Left forelimb (tissue), 1 donor: ENCODE data around the gene SLC39A10.
"Not testable (repeated sequence)": the region's sequence is repeated elsewhere in the genome, so short reads cannot be mapped to it uniquely, and the experiment has no call there.

Experiments used
- DNase-seq: peaks from one replicate; pipeline ENCODE4 v3.0.0-alpha.2; 2018; ENCODE audit warnings: low spot score

SLC39A10 gene

DNA sequence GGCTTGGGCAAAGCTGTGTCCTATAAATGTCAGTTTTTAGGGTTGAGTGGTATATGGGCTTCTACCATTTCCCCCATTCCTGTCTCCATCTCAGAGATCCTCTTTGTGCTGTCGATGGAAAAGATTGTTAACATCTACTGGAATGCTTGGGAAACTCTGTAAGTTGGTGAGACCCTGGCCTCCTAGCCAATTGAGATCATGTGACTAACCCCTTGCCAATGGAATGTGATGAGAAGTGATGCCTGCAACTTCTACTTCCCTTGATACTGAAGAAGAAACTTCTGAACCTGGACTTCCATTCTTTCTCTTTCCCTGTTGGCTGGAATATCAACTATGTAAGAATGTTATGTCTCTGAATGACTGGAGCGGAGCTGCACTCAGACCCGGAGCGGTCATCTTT, 14.5 kb downstream of the SLC39A10 start:
- no peak for DNase-seq

DNA sequence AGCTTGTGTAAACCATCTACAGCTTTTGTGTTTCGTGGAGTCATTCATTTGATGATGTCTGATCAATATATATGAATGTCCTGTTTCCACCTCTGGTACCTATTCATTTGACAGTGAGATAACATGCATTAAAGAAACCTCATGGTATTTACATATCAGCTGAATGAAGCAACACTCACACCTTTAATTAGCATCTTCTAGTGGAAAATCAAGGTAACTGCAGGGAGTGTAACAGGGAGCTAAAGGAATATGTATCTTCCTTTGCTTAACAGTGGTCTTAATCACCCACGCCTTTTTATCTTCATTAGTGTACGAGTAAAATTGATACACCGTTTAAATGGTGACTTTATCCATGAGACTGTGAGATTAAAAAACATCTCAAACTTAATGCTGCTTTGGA, 15.6 kb downstream of the SLC39A10 start:
- no peak for DNase-seq

DNA sequence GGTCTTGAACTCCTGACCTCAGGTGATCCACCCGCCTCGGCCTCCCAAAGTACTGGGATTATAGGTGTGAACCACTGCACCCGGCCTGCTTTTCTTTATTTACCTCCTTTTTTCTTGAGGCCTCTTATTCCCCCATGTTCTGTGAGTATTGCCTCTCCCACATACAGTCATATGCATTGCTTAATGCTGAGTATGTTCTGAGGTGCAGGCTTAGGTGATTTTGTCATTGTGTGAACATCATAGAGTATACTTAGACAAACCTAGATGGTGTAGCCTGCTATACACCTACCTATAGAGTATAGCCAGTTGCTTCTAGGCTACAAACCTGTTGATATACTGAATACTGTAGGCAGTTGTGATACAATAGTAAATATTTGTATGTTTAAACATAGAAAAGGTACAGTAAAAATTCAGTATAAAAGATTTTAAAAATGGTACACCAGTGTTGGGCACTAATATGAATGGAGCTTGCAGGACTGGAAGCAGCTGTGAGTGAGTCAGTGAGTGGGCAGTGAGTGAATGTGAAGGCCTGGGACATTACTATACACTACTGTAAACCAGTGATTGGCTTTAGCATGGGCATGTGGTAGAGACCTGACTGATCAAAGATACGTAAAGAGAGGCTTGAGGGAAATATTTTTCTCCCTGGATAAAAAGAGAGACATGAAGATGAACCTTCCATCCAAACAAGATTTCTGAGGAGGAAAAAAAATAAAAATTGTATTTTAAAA, 17.6 kb downstream of the SLC39A10 start:
- DNase-seq: no peak

DNA sequence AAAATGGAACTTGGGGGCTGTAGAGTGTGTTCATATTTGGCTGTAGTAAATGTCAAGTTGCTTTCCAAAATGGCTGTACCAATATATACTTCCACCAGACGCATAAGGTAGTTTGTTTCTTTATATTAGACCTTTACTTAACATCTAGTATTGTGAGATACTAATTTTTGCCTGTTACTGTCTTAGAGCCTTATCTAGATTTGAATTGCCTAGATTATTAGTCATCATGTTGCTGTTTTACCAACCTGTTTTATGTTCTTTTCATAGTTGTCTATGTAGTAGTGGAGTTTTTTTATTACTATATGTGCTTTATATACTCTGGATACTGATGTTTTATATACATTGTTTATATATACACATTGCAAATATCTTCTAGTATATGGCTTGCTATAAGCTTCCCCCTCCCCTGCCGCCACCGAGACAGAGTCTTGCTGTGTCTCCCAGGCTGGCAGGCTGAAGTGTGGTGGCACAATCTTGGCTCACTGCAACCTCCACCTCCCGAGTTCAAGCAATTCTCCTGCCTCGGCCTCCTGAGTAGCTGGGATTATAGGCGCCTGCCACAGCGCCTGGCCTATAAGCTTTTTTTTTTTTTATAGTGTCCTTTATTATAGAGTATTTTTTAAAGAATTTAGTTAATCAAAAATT, 18.9 kb downstream of the SLC39A10 start:
- no peak for DNase-seq

DNA sequence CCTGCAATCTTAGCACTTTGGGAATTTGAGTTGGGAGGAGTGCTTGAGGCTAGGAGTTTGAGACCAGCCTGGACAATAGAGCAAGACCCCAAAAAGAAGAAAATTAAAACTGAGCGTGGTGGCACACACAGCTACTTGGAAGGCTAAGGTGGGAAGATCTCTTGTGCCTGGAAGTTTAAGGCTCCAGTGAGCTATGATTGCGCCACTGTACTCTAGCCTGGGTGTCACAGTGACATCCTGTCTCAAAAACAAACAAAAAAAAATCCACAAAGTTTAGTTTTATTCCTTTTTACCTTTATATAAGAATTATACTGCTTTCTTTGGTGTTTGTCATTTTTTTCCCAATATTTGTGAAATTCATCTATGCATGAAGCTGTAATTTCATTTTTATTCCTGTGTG, 20.3 kb downstream of the SLC39A10 start:
- DNase-seq: no peak

DNA sequence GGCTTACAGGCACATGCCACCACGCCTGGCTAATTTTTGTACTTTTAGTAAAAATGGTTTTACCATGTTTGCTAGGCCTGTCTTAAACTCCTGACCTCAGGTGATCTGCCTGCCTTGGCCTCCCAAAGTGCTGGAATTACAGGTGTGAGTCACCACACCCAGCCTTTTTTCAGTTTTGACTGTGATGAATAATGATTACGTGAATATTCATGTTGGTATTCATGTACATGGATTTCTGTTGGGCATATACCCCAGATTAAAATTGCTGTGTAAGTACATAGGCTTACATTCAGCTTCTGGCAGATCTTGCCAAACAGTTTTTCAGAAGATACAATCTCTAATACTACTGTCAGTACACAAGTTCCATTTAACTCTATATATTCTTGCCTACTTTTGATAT, 20.9 kb downstream of the SLC39A10 start:
- no peak for DNase-seq

DNA sequence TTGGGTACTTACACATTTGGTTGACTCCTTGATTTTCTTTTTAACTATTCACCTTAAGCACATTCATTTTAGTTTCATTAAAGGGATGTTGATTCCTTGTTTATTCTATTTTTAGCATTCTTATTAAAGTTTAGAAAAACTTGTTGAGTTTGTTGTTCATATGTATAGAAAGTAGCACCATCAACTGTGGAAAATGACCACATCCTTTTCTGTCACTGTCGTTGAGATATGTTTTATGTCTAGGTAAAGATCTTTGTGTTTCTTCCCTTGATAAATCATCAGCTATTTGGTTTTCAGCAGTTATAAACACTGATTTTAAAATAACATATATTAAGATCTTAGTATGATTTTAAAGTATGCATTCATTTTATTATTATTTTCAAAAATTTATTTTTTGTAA, 25.1 kb downstream of the SLC39A10 start:
- no peak for DNase-seq

DNA sequence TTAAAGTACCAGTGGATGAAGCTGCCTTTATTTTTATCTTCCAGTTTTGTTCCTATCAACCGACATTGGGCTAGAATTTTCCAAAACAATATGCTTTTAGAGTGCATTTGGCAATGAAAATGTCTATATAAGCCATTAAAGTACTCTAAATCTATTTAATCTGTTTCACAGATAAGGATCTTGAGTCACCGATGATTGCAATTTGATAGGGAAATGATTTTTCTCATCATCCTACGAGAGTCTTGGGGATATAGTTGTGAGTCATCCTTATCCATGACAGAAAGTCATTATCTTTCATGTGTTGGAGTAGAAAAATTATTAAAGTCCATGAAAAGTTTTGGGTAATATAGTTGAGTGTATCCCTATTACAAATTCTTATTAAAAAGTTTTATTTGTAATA, 26.1 kb downstream of the SLC39A10 start:
- DNase-seq: no peak

DNA sequence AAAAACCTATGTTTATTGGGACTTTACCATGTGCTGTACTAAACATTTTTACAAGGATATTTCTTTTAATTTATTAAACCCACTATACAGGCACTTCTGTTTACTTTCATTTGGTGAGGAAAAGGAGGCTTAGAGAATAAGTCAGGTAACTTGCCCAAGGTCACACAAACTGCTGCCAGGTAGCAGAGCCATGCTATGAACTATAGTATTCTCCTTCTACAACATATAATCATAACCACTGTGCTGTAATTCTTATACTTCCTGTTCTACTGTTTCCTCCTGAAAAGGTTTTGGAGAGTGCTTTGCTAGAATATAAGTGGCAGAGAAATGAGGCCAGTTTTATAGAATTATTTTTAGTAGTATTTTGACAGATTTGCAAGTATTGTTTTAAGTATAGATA, 29.5 kb downstream of the SLC39A10 start:
- DNase-seq: no peak

DNA sequence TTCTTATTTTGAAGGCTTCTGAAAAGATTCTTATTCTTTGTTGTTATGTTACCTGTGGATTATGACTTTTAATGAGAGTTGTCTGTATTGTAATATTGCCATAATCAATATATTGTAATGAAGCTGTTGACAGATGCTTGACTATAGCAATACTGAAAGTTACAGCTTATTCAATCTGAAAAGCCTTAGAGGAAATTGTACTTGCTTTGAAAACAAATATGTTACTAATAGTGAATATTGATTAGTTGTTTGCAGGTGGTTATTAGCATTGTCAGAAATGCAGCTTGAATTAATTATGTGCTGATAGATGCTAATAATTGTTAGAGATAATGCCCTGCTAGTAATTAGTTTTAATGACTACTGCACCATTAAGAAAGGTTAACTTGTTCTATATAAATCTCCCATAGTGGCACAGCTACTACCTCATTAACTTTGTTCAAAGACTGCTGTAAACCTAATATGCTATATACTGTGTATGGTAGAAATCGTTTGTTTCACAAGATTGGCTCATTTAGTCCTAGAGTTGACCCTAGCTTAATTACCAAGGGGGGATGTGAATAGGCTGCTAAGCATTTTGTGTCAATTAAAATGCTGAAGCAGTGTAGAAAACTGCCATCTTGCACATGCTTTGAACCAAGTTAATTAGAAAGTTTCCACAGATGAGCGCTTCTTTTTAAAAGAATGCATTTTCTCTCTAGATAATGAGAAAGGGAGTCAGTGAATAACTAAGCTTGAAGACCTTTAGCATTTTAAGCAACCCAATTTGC, 30.5 kb downstream of the SLC39A10 start:
- no peak for DNase-seq

DNA sequence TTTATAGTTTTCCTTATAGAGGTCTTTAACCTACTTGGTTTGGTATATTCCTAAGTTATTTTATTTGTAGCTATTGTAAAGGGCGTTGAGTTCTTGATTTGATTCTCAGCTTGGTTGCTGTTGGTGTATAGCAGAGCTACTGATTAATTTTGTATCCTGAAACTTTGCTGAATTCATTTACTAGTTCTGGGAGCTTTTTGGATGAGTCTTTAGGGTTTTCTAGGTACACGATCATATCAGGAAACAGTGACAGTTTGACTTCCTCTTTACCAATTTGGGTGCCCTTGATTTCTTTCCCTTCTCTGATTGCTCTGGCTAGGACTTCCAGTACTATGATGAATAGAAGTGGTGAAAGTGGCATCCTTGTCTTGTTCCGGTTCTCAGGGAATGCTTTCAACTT, 35.5 kb downstream of the SLC39A10 start:
- DNase-seq: not testable (repeated sequence)

DNA sequence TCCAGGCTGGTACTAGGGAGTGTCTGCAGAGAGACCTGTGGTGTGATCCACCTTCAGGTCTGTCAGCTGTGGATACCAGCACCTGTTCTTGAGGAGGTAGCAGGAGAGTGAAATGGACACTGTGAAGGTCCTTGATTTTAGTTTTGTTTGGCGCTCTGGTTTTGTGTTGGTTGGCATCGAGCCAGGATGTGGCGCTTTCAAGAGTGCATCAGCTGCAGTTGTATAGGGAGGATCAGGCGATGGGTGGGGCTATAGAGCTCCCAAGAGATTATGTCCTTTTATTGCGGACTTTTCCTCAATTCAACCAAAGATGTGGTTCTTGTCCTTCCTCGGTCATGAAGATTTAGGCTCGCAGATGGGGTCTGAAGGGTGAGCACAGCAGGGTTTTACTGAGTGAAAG, 37.5 kb downstream of the SLC39A10 start:
- DNase-seq: no peak

DNA sequence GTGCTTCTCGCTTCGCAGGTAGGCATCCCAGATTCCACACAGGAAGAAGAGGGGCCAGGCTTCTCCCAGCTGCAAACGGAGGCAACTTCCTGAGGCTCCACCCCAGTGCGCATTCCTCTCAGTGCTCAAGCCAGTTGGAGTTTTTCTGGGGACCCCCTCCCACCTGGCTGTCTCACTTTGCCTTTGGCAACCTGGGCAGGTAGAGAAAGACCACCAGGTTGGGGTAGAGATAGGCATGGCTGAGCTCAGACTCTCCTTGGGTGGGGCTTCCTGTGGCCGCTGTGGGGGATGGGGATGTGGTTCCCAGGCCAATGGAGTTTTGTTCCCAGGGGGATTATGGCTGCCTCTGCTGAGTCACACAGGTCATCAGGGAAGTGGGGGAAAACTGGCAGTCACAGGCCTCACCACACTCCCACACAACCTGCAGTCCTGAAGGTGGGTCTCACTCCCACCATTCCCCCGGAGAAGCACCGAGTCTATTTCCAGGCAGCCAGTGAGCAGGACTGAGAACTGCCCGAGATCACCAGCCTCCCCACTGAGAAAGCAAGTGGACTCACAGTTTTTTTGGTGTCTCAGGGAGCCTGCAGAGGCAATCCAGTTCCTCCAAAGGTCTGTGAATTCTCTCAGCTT, 38.1 kb downstream of the SLC39A10 start:
- DNase-seq: no peak

DNA sequence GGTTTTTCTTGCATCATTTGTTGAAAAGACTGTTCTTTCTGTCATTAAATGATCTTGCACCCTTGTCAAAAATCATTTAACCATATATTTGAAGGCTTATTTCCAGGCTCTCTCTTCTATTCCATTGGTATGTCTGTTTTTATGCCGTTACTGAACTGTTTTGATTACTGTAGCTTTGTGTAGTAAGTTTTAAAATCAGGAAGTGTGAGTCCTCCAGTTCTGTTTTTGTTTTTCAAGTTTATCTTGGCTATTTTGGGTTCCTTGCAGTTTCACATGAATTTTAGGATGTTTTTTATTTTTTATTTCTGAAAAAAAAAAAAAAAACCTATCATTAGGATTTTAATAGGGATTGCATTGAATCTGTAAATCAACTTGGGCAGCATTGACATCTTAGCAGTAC, 39.0 kb downstream of the SLC39A10 start:
- no peak for DNase-seq

DNA sequence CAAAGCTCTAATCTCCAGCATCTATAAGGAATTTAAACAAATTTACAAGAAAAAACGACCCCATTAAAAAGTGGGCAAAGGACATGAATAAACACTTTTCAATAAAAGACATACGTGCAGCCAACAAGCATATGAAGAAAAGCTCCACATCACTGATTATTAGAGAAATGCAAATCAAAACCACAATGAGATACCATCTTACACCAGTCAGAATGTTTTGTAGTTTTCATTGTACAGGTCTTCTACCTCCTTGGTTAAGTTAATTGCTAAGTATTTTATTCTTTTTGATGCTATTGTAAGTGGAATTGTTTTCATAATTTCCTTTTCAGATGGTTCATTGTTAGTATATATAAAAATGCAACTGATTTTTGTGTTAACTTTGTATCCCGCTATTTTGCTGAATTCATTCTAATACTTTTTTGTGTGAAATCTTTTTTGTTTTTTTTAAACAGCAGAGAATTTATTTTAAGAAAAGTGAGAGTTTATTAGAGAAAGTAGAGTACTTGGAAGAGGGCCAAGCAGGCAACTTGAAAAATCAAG, 40.7 kb downstream of the SLC39A10 start:
- DNase-seq: no peak

DNA sequence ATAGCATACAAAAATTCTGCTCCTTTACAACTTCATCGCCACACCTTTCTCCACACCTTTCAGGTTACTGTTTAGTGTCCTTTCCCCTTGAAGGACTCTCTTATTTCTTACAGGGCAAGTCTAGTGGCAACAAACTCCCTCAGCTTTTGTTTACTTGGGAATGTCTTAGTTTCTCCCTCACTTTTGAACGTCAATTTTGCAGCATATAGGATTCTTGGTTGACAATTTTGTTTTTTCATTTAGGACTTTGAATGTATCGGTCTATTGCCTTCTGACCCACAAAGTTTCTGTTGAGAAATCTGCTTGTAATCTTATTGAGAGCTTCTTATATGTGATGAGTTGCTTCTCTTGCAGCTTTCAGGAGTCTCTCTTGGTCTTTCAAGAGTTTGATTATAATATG, 43.5 kb downstream of the SLC39A10 start:
- DNase-seq: no peak

DNA sequence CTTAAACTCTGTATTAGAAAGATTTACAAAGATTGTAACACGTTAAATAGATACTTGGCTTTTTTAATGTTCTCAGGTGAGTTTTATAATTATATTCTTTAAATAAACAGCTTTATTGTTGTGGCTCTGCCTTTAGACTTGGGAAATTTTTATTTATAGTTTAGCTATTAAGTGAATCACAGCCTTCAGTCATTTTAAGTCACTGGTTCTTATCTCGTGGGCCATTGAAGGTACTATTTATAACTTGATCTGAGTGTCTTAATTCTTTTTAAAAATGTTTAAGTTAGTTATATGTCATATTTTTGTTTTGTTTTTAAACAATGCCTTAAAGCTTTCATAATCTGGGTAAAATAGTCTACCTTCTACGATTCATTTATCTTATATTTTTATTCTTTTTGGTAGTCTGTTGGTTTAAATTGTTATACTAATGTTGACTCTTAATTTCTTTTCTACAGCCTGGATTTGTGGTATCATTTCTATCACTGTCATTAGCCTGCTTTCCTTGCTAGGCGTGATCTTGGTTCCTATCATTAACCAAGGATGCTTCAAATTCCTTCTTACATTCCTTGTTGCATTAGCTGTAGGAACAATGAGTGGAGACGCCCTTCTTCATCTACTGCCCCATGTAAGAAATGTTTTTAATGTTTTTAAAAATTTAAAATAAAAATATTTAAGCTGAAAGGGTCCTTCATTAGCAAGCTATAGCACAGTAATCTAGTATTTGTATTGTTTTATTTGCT, 49.3 kb downstream of the SLC39A10 start:
- no peak for DNase-seq

DNA sequence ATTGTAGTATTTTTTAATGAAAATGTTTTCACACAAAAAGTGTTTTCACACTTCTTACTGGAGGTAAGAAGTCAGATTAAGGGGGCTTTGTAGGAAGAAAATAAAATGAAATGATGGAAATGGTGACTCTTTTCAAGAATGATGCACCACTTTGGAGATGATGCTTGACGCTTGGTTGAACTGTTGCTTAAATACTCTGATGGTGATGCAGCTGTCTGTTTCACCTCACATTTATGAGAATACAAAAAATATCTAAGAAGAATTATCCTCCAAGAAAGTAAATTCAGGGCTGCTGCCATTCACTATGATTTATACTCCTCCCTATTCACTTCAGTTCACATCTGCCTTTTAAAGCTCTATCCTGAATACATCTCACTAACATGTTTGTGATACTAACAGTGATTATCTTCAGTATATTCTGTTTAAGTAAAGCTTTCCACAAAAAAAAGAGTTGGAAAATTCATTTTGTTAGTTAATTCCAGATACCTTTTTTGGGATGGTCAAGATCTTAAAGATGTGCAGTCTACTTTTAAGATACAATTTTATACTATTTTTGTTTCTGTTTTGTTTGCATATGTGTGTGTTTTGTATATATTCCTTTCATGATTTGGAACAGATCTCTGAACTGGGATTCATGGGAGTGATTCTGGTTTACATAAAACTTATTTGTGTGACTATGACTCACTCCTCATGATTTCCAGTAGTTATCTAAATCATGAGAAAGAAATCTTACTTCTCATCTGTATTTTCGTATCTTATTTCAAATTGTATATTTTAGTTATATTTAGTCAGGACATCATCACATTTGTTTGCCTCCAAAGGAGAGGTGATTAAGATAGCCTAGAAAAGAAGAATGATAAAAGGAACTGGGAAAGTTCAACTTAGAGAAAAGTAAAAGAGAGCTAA, 53.1 kb downstream of the SLC39A10 start:
- DNase-seq: no peak

DNA sequence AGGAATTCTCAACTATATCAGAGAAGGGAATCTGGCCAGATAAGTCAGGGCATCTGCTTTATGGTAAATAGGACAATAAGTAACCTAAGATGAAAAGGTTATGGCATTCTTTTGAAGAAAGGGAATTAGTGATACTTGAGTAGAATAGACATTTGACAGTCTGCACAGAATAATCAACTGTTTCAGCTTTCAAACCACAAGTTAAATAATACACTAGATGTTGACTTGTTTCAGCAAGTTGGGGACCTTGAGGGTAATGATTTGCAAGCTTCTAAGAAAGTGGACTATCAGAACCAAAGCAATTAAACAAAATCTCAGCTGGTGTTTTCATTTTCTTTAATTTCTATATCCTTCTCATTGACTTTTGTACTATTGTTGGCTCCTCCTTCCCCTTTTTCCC, 54.5 kb downstream of the SLC39A10 start:
- no peak for DNase-seq

DNA sequence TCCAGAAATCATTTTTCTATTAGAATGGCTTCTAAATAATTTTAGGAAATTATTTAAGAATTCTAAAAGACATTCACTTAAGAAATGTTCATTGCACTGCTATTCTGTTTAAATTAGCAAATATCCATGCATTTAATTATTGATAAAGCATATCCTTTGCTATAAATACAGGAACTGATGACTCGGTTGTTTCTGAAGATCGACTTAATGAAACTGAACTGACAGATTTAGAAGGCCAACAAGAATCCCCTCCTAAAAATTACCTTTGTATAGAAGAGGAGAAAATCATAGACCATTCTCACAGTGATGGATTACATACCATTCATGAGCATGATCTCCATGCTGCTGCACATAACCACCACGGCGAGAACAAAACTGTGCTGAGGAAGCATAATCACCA, 59.4 kb downstream of the SLC39A10 start:
- no peak for DNase-seq

DNA sequence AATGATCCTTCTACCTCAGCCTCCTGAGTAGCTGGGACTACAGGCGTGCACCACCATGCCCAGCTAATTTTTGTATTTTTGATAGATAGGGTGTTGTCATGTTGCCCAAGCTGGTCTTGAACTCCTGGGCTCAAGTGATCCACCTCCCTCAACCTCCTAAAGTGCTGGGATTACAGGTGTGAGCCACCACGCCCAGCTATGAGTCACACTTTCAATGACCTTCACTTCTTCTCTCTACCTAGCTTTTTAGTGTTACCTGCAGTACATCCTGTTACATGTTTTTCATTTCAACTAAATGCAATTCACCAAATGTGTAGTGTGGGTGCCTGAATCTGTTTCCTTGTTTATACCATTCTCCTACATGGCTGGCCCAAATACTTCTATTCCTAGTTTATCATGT, 64.0 kb downstream of the SLC39A10 start:
- DNase-seq: no peak
